GM19193 (cell line): Measurements from ENCODE around the gene A3GALT2.

ENCODE experiments used
- POLR2A ChIP-seq: IDR thresholded peaks from 4 replicates; pipeline ENCODE4 v1.6.1; 2011; ENCODE audit not compliant: insufficient read depth, insufficient read length; ENCODE audit errors: extremely low read depth

The A3GALT2 gene

GRCh38 chr1:33320619-33321165 lies at the start of gene A3GALT2:
A3GALT2 (minus strand) TSS chr1:33321098; CDS start chr1:33321098, 0 bp downstream.
- no peak for TF ChIP-seq POLR2A

GRCh38 chr1:33370301-33370700 lies 49.4 kb upstream of the A3GALT2 start:
- no peak for TF ChIP-seq POLR2A

GRCh38 chr1:33369764-33370163 lies 48.9 kb upstream of the A3GALT2 start:
- no peak for TF ChIP-seq POLR2A

- TF ChIP-seq POLR2A: no peak
Observed at GRCh38 chr1:33369081-33369480, 48.2 kb upstream of the A3GALT2 start.

GRCh38 chr1:33368431-33368830 lies 47.5 kb upstream of the A3GALT2 start:
- no peak for TF ChIP-seq POLR2A

- no peak for TF ChIP-seq POLR2A
Observed at GRCh38 chr1:33367485-33368405, 46.8 kb upstream of the A3GALT2 start.

- no peak for TF ChIP-seq POLR2A
Observed at GRCh38 chr1:33366762-33367484, 46.0 kb upstream of the A3GALT2 start.

GRCh38 chr1:33365560-33365997 lies 44.7 kb upstream of the A3GALT2 start:
- TF ChIP-seq POLR2A: no peak

- no peak for TF ChIP-seq POLR2A
Observed at GRCh38 chr1:33364565-33364918, 43.6 kb upstream of the A3GALT2 start.

GRCh38 chr1:33363470-33363861 lies 42.6 kb upstream of the A3GALT2 start:
- TF ChIP-seq POLR2A: no peak

GRCh38 chr1:33363021-33363420 lies 42.1 kb upstream of the A3GALT2 start:
- no peak for TF ChIP-seq POLR2A

GRCh38 chr1:33361532-33362235 lies 40.8 kb upstream of the A3GALT2 start:
- TF ChIP-seq POLR2A: no peak

- no peak for TF ChIP-seq POLR2A
Observed at GRCh38 chr1:33360367-33360766, 39.5 kb upstream of the A3GALT2 start.

- no peak for TF ChIP-seq POLR2A
Observed at GRCh38 chr1:33359931-33360330, 39.0 kb upstream of the A3GALT2 start.
